Stomach (tissue), 9 donors: ENCODE results near the gene CCDC149. TPM values are rescaled to one million over a fixed set of nuclear protein-coding genes. Genes with fewer than 3 reads are reported as not detected.

ENCODE experiments used
- DNase-seq, 2 donors: peaks; one replicate each; pipeline versions ENCODE4 v3.0.0 to v3.0.0-alpha.2; 2013 to 2019
- H3K27ac ChIP-seq, 5 donors: fragments of 200-600 bp in 4 of 5; sonication (generic) in 4 of 5; one replicate each; pipeline ENCODE4 v1.5.1; 2013 to 2019; ENCODE audit warnings: mild to moderate bottlenecking in 1 of 5, moderate library complexity in 1 of 5
- H3K27me3 ChIP-seq, 3 donors: fragments of 200-600 bp; sonication (generic); one replicate each; pipeline ENCODE4 v1.5.1; 2017 to 2019; ENCODE audit warnings: mixed run types in 1 of 3
- H3K36me3 ChIP-seq, 4 donors: fragments of 200-600 bp; sonication (generic); 1 replicate in 3 of 4; 2 replicates in 1 of 4; pipeline ENCODE4 v1.5.1; 2016 to 2019
- H3K4me1 ChIP-seq, 4 donors: fragments of 200-600 bp; sonication (generic); one replicate each; pipeline ENCODE4 v1.5.1; 2016 to 2019
- H3K4me3 ChIP-seq, 4 donors: fragments of 200-600 bp; sonication (generic) in 3 of 4; one replicate each; pipeline ENCODE4 v1.5.1; 2016 to 2019; ENCODE audit warnings: mild to moderate bottlenecking in 1 of 4
- H3K9me3 ChIP-seq, 4 donors: fragments of 200-600 bp; sonication (generic); one replicate each; pipeline ENCODE4 v1.5.1; 2016 to 2019
- EP300 ChIP-seq: sonication (generic); formaldehyde crosslinking; IDR thresholded peaks from one replicate; pipeline ENCODE4 v1.6.1; 2017; ENCODE audit warnings: antibody characterized with exemption
- POLR2A ChIP-seq, 4 donors: fragments of 450-650 bp; IDR thresholded peaks; one replicate each; pipeline ENCODE4 v1.6.1; 2016; ENCODE audit warnings: antibody characterized with exemption in 4 of 4, control low read depth in 2 of 4, mild to moderate bottlenecking in 1 of 4, moderate library complexity in 1 of 4
- POLR2AphosphoS5 ChIP-seq, 3 donors: sonication (generic); formaldehyde crosslinking; IDR thresholded peaks; one replicate each; pipeline ENCODE4 v1.6.1; 2016; ENCODE audit warnings: antibody characterized with exemption in 3 of 3
- WGBS, 5 donors: extraction: QIAGEN DNeasy Blood & Tissue Kit in 3 of 5; methylation state at CpG; one replicate each; pipeline versions ENCODE4 v1.1.5 to v1.1.7; 2013 to 2018; 5-methylcytosine and 5-hydroxymethylcytosine counted together
- intact Hi-C: fragments of 100-400 bp; cut with DNase I; formaldehyde crosslinking; loops from one replicate; pipeline ENCODE4 v1.15.1; 2023; ENCODE audit warnings: low total_unique reads
- polyA plus RNA-seq, 3 donors: library from polyadenylated mRNA; stranded (reverse); fragments of 200-250 nt; gene quantifications; one replicate each; pipeline ENCODE4 v1.2.3, GENCODE V29; 2013
- total RNA-seq, 5 donors: library from RNA; depleted of rRNA; stranded (reverse); fragments of >200 nt; gene quantifications; one replicate each; pipeline versions ENCODE4 v1.1.0 to v1.2.3, GENCODE V29; 2014 to 2016
- TF ChIP-seq, protein P1 (sequence below), 7 experiments: fragments of 450-650 bp in 4 of 7; fragments of 200-600 bp in 3 of 7; sonication (generic) in 3 of 7; IDR thresholded peaks; one replicate each; pipeline ENCODE4 v1.5.1; 2016 to 2019; ENCODE audit warnings: antibody characterized with exemption in 7 of 7, control low read depth in 2 of 7, mild to moderate bottlenecking in 1 of 7
- donor health status: healthy with polysubstance abuse.
- donor health status: Bipolar disorder and iron deficiency.
- donor health status: healthy.

Gene CCDC149
- total and polyA plus RNA-seq, 8 donors: 7.0 to 70.6 (median 16.9) TPM

DNA sequence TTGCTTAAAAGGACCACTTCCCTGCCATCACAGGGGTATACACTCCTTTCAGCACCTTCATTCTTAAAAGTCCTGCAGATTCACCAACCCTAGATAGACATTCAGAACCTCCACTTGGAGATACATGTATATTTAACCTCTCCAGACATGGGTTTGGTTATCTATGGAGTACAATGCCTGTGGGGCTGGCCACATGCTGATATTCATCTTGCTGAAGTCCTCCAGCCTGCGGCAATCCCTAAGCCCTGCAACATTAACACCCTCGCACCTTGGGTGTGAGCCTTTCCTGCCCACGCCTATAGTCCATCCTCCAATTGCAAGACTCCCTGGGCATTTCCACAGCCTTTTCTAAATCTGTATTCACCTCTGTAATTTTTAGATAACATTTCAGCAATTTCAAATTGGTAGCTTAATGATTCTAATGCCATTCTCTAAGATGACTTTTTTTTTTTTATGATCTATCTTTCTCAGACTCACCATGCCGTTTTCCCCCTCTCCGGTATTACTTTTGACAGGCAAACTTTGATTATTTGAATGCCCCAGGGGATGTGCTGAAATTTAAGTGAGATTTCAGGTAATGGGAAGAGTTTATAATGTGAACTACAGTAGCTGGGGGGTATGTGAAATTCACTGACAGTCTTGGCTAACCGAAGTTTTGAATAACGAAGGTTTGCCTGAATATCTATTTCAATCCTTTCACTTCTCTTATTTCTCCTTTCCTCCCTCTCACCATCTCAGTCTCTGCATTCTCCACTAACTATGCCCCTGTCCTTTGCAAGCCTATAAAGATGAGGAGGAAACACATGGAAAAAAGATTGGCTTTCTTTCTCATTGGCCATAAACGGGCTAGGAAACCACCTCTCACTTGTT, 24.1 kb downstream of the CCDC149 start:
- Histone ChIP-seq H3K27ac (no peak overlapping the region), H3K4me1 (peaks cover 0 to 6% (median 0%) of the 10 kb centered on the region in 4 donors), H3K27me3 (no peaks in the 10 kb centered on the region), H3K4me3 (no peak overlapping the region), H3K36me3 (peaks cover 0 to 30% (median 13%) of the 10 kb centered on the region in 4 donors), H3K9me3 (no peaks in the 10 kb centered on the region)
- WGBS, 5 donors: 86 to 96% (median 92%) methylated on average over 8 of the region's 8 CpGs
- DNase-seq: no peak
- TF ChIP-seq POLR2AphosphoS5 (IDR thresholded peaks at IDR 0.05): no peak
- TF ChIP-seq, protein P1, sequence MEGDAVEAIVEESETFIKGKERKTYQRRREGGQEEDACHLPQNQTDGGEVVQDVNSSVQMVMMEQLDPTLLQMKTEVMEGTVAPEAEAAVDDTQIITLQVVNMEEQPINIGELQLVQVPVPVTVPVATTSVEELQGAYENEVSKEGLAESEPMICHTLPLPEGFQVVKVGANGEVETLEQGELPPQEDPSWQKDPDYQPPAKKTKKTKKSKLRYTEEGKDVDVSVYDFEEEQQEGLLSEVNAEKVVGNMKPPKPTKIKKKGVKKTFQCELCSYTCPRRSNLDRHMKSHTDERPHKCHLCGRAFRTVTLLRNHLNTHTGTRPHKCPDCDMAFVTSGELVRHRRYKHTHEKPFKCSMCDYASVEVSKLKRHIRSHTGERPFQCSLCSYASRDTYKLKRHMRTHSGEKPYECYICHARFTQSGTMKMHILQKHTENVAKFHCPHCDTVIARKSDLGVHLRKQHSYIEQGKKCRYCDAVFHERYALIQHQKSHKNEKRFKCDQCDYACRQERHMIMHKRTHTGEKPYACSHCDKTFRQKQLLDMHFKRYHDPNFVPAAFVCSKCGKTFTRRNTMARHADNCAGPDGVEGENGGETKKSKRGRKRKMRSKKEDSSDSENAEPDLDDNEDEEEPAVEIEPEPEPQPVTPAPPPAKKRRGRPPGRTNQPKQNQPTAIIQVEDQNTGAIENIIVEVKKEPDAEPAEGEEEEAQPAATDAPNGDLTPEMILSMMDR (IDR thresholded peaks at IDR 0.05): no peak
- intact Hi-C loops: no loop called here

- Histone ChIP-seq H3K4me1 (peaks cover 0 to 6% (median 0%) of the 10 kb centered on the region in 4 donors), H3K4me3 (no peak overlapping the region), H3K9me3 (no peaks in the 10 kb centered on the region), H3K27ac (no peak overlapping the region), H3K27me3 (no peaks in the 10 kb centered on the region), H3K36me3 (peaks cover 0 to 27% (median 9%) of the 10 kb centered on the region in 4 donors)
- DNase-seq: no peak
- TF ChIP-seq EP300 (no peak), POLR2AphosphoS5 (IDR thresholded peaks at IDR 0.05) (no peak), POLR2A (IDR thresholded peaks at IDR 0.05) (no peak)
- TF ChIP-seq, protein P1 (IDR thresholded peaks at IDR 0.05): no peak
- WGBS, 5 donors: 71 to 89% (median 87%) methylated on average over 3 of the region's 3 CpGs
- intact Hi-C loops: no loop called here
These were observed 24.9 kb downstream of the CCDC149 start for GRCh38 chr4:24887881-24888430.

DNA sequence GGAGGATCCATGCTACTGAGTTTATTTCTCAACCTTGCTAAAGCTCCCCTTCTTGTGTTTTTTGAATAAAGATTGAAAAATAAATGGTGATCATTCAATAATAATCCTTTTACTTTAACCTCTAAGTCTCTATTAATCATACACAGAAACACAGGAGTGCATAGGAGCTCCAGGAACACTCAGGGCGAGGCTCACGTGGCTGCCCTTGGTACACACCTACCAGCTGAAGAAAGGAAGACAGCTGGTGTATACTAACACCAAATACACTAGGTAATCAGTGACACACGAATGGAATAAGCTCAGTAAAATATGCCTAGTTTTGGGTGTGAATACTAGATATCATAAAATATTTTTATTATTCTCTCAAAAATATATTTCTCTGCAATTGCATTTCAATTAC, 26.2 kb downstream of the CCDC149 start:
- H3K27me3 ChIP-seq: no peaks in the 10 kb centered on the region
- no peak for DNase-seq
- intact Hi-C loops: no loop called here
- 40 to 65% (median 53%) methylated on average over 3 of the region's 3 CpGs for WGBS, 5 donors
- H3K27ac ChIP-seq: no peak overlapping the region
- H3K36me3 ChIP-seq: peaks cover 0 to 16% (median 4%) of the 10 kb centered on the region in 4 donors
- peaks cover 0 to 6% (median 0%) of the 10 kb centered on the region in 4 donors for H3K4me1 ChIP-seq
- TF ChIP-seq POLR2A (IDR thresholded peaks at IDR 0.05) (no peak), POLR2AphosphoS5 (IDR thresholded peaks at IDR 0.05) (no peak), EP300 (no peak)
- TF ChIP-seq, protein P1 (IDR thresholded peaks at IDR 0.05): no peak
- H3K4me3 ChIP-seq: no peak overlapping the region
- H3K9me3 ChIP-seq: no peaks in the 10 kb centered on the region

- intact Hi-C loops: no loop called here
- DNase-seq: peak in 1 of 2 donors; percentile 35
- Histone ChIP-seq H3K4me1 (peaks cover 0 to 6% (median 0%) of the 10 kb centered on the region in 4 donors), H3K4me3 (no peak overlapping the region), H3K36me3 (peaks cover 0 to 8% (median 3%) of the 10 kb centered on the region in 4 donors), H3K27ac (no peak overlapping the region), H3K27me3 (no peaks in the 10 kb centered on the region), H3K9me3 (no peaks in the 10 kb centered on the region)
- WGBS, 5 donors: 65 to 92% (median 77%) methylated on average over 7 to 8 of the region's 8 CpGs
- TF ChIP-seq, protein P1 (IDR thresholded peaks at IDR 0.05): no peak
- TF ChIP-seq EP300: no peak
- no peak for TF ChIP-seq POLR2AphosphoS5 (IDR thresholded peaks at IDR 0.05)
- TF ChIP-seq POLR2A (IDR thresholded peaks at IDR 0.05): no peak
These were observed 27.5 kb downstream of the CCDC149 start for GRCh38 chr4:24885342-24885741.
